ENCODE results near the gene NOC2L. TPM values are rescaled to one million over a fixed set of nuclear protein-coding genes. Genes with fewer than 3 reads are reported as not detected.
"Not testable (repeated sequence)": the region's sequence is repeated elsewhere in the genome, so short reads cannot be mapped to it uniquely, and the experiment has no call there.

The NOC2L gene
- polyA plus RNA-seq, 2 donors: 60.8 to 67.4 TPM

DNA sequence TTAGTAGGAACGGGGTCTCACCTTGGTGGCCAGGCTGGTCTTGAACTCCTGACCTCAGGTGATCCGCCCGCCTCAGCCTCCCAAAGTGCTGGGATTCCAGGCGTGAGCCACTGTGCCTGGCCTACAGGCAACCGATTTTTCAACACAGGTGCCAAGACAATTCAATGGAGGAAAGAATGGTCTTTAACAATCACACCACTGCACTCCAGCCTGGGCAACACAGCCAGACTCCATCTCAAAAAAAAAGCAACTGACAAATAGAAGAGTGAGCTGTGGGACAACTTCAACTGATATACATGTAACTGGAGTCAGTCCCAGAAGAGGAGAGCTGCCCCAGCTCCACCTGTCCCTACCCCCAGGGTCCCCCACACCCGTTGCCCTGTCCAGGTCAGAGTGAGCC lies 35.5 kb upstream of the NOC2L start:
- whole genome bisulfite sequencing, 2 donors: 85 to 87% methylated on average over 6 of the region's 6 CpGs
- not testable (repeated sequence) for H3K36me3 ChIP-seq (ENCODE audit: control insufficient read depth in 2 of 2, insufficient read depth in 2 of 2, low read length in 1 of 2)

GRCh38 chr1:993379-993995 lies 34.4 kb upstream of the NOC2L start:
- Histone ChIP-seq H3K4me3 (ENCODE audit: low read depth in 1 of 2, low read length in 2 of 2) (no peak overlapping the region), H3K4me1 (ENCODE audit: control insufficient read depth in 2 of 2, insufficient read depth in 2 of 2, low read length in 1 of 2) (peaks cover 4% of the 10 kb centered on the region in 2 donors), H3K27ac (ENCODE audit: low read depth in 2 of 2, low read length in 1 of 2) (no peak overlapping the region), H3K36me3 (ENCODE audit: control insufficient read depth in 2 of 2, insufficient read depth in 2 of 2, low read length in 1 of 2) (no peaks in the 10 kb centered on the region), H3K27me3 (ENCODE audit: control insufficient read depth in 1 of 2, insufficient read depth in 2 of 2, low read length in 2 of 2) (peaks cover 0 to 2% of the 10 kb centered on the region in 2 donors), H3K9me3 (ENCODE audit: control insufficient read depth in 2 of 2, insufficient read depth in 1 of 2, low read depth in 1 of 2, low read length in 1 of 2) (no peaks in the 10 kb centered on the region)
- 79 to 82% methylated on average over 15 of the region's 15 CpGs for WGBS, 2 donors

More for the DNA sequence above, 35.5 kb upstream of the NOC2L start:
- not testable (repeated sequence) for H3K27ac ChIP-seq (ENCODE audit: low read depth in 2 of 2, low read length in 1 of 2); H3K9me3 ChIP-seq (ENCODE audit: control insufficient read depth in 2 of 2, insufficient read depth in 1 of 2, low read depth in 1 of 2, low read length in 1 of 2); H3K27me3 ChIP-seq (ENCODE audit: control insufficient read depth in 1 of 2, insufficient read depth in 2 of 2, low read length in 2 of 2); H3K4me1 ChIP-seq (ENCODE audit: control insufficient read depth in 2 of 2, insufficient read depth in 2 of 2, low read length in 1 of 2); H3K4me3 ChIP-seq (ENCODE audit: low read depth in 1 of 2, low read length in 2 of 2)

- H3K4me1 ChIP-seq (ENCODE audit: control insufficient read depth in 2 of 2, insufficient read depth in 2 of 2, low read length in 1 of 2): no peaks in the 10 kb centered on the region
- H3K27ac ChIP-seq (ENCODE audit: low read depth in 2 of 2, low read length in 1 of 2): no peak overlapping the region
- no peaks in the 10 kb centered on the region for H3K36me3 ChIP-seq (ENCODE audit: control insufficient read depth in 2 of 2, insufficient read depth in 2 of 2, low read length in 1 of 2)
- WGBS, 2 donors: 85 to 86% methylated on average over 7 of the region's 7 CpGs
- H3K27me3 ChIP-seq (ENCODE audit: control insufficient read depth in 1 of 2, insufficient read depth in 2 of 2, low read length in 2 of 2): no peaks in the 10 kb centered on the region
- H3K4me3 ChIP-seq (ENCODE audit: low read depth in 1 of 2, low read length in 2 of 2): no peak overlapping the region
- no peaks in the 10 kb centered on the region for H3K9me3 ChIP-seq (ENCODE audit: control insufficient read depth in 2 of 2, insufficient read depth in 1 of 2, low read depth in 1 of 2, low read length in 1 of 2)
Measured at GRCh38 chr1:992362-992761, 33.3 kb upstream of the NOC2L start.

DNA sequence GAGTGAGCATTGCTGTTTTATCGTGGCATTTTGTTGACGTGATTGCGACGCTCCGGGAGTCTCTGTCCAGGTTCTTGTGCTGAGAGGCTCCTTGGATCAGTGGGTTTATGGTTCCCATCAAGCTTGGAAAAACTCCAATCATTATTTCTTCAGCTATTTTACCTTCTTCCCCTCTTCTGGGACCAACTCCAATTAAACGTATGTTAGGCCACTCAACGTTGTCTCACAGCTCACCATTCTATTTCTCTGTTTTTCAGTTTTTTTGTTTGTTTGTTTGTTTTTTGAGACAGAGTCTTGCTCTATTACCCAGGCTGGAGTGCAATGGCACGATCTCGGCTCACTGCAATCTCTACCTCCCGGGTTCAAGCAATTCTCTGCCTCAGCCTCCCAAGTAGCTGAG lies 32.8 kb upstream of the NOC2L start:
- Histone ChIP-seq H3K27ac (ENCODE audit: low read depth in 2 of 2, low read length in 1 of 2) (no peak overlapping the region), H3K36me3 (ENCODE audit: control insufficient read depth in 2 of 2, insufficient read depth in 2 of 2, low read length in 1 of 2) (no peaks in the 10 kb centered on the region), H3K4me1 (ENCODE audit: control insufficient read depth in 2 of 2, insufficient read depth in 2 of 2, low read length in 1 of 2) (no peaks in the 10 kb centered on the region), H3K9me3 (ENCODE audit: control insufficient read depth in 2 of 2, insufficient read depth in 1 of 2, low read depth in 1 of 2, low read length in 1 of 2) (no peaks in the 10 kb centered on the region), H3K4me3 (ENCODE audit: low read depth in 1 of 2, low read length in 2 of 2) (no peak overlapping the region), H3K27me3 (ENCODE audit: control insufficient read depth in 1 of 2, insufficient read depth in 2 of 2, low read length in 2 of 2) (no peaks in the 10 kb centered on the region)
- whole genome bisulfite sequencing, 2 donors: 95 to 96% methylated on average over 10 of the region's 10 CpGs

- H3K4me1 ChIP-seq (ENCODE audit: control insufficient read depth in 2 of 2, insufficient read depth in 2 of 2, low read length in 1 of 2): not testable (repeated sequence)
- 82 to 97% methylated on average over 6 of the region's 6 CpGs for WGBS, 2 donors
Measured at GRCh38 chr1:991275-991674, 32.2 kb upstream of the NOC2L start.

DNA sequence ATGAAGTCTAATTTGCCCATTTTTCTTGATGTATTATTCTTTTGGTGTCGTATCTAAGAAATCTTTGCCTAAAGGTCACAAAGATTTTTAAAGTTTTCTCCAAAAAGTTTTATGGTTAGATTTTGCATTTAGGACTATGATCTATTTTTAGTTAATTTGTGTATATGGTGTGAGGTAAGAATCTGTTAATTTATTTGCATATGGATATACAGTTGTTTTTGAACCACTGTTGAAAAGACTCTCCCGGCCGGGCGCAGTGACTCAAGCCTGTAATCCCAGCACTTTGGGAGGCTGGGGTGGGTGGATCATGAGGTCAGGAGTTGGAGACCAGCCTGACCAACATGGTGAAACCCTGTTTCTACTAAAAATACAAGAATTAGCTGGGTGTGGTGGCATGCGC lies 29.0 kb upstream of the NOC2L start:
- H3K36me3 ChIP-seq (ENCODE audit: control insufficient read depth in 2 of 2, insufficient read depth in 2 of 2, low read length in 1 of 2); H3K4me3 ChIP-seq (ENCODE audit: low read depth in 1 of 2, low read length in 2 of 2); H3K27me3 ChIP-seq (ENCODE audit: control insufficient read depth in 1 of 2, insufficient read depth in 2 of 2, low read length in 2 of 2); H3K27ac ChIP-seq (ENCODE audit: low read depth in 2 of 2, low read length in 1 of 2); H3K4me1 ChIP-seq (ENCODE audit: control insufficient read depth in 2 of 2, insufficient read depth in 2 of 2, low read length in 1 of 2); H3K9me3 ChIP-seq (ENCODE audit: control insufficient read depth in 2 of 2, insufficient read depth in 1 of 2, low read depth in 1 of 2, low read length in 1 of 2): not testable (repeated sequence)
- WGBS, 2 donors: 81 to 86% methylated on average over 5 of the region's 5 CpGs

More at GRCh38 chr1:991275-991674, 32.2 kb upstream of the NOC2L start:
- not testable (repeated sequence) for H3K27ac ChIP-seq (ENCODE audit: low read depth in 2 of 2, low read length in 1 of 2); H3K9me3 ChIP-seq (ENCODE audit: control insufficient read depth in 2 of 2, insufficient read depth in 1 of 2, low read depth in 1 of 2, low read length in 1 of 2); H3K4me3 ChIP-seq (ENCODE audit: low read depth in 1 of 2, low read length in 2 of 2); H3K27me3 ChIP-seq (ENCODE audit: control insufficient read depth in 1 of 2, insufficient read depth in 2 of 2, low read length in 2 of 2); H3K36me3 ChIP-seq (ENCODE audit: control insufficient read depth in 2 of 2, insufficient read depth in 2 of 2, low read length in 1 of 2)

GRCh38 chr1:985126-985525 lies 26.1 kb upstream of the NOC2L start:
- H3K36me3 ChIP-seq (ENCODE audit: control insufficient read depth in 2 of 2, insufficient read depth in 2 of 2, low read length in 1 of 2): no peaks in the 10 kb centered on the region
- WGBS, 2 donors: 74 to 80% methylated on average over 12 to 13 of the region's 13 CpGs
- peaks cover 0 to 4% of the 10 kb centered on the region in 2 donors for H3K9me3 ChIP-seq (ENCODE audit: control insufficient read depth in 2 of 2, insufficient read depth in 1 of 2, low read depth in 1 of 2, low read length in 1 of 2)
- H3K4me1 ChIP-seq (ENCODE audit: control insufficient read depth in 2 of 2, insufficient read depth in 2 of 2, low read length in 1 of 2): no peaks in the 10 kb centered on the region
- no peak overlapping the region for H3K4me3 ChIP-seq (ENCODE audit: low read depth in 1 of 2, low read length in 2 of 2)
- no peak overlapping the region for H3K27ac ChIP-seq (ENCODE audit: low read depth in 2 of 2, low read length in 1 of 2)
- peaks cover 0 to 2% of the 10 kb centered on the region in 2 donors for H3K27me3 ChIP-seq (ENCODE audit: control insufficient read depth in 1 of 2, insufficient read depth in 2 of 2, low read length in 2 of 2)

- no peaks in the 10 kb centered on the region for H3K4me1 ChIP-seq (ENCODE audit: control insufficient read depth in 2 of 2, insufficient read depth in 2 of 2, low read length in 1 of 2)
- peaks cover 0 to 2% of the 10 kb centered on the region in 2 donors for H3K27me3 ChIP-seq (ENCODE audit: control insufficient read depth in 1 of 2, insufficient read depth in 2 of 2, low read length in 2 of 2)
- WGBS, 2 donors: 49 to 58% methylated on average over 12 of the region's 12 CpGs
- no peak overlapping the region for H3K4me3 ChIP-seq (ENCODE audit: low read depth in 1 of 2, low read length in 2 of 2)
- no peak overlapping the region for H3K27ac ChIP-seq (ENCODE audit: low read depth in 2 of 2, low read length in 1 of 2)
- H3K36me3 ChIP-seq (ENCODE audit: control insufficient read depth in 2 of 2, insufficient read depth in 2 of 2, low read length in 1 of 2): no peaks in the 10 kb centered on the region
- peaks cover 0 to 4% of the 10 kb centered on the region in 2 donors for H3K9me3 ChIP-seq (ENCODE audit: control insufficient read depth in 2 of 2, insufficient read depth in 1 of 2, low read depth in 1 of 2, low read length in 1 of 2)
Measured at GRCh38 chr1:984476-984814, 25.4 kb upstream of the NOC2L start.

DNA sequence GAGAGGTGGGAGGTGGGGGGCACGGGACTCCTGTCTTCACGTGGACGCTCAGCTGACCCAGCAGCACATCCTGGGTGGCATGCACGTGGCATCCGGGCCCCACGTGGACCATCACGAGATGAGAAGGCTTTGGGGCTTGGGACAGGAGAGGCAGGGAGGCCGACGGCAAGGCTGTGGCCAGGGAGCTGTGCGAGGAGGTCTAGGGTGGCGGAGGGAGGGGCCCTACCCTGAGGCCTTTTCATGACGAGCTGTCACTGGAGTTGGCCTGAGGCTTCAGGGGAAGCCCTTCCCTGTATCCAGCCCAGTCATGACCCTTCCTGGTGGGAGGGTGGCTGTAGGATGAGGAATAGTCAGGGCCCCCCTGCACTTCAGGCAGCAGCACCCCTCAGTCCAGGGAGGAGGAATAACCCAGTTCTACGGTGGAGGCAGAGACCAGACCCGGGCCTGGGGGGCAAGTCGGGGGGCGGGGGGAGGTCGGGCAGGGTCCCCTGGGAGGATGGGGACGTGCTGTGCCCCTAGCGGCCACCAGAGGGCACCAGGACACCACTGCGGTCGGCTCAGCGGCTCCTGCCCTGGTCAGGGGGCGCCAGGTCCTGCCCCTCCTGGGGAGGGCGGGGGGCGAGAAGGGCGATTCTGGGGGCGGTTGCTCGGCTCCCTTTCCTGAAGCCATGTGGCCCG lies 24.9 kb upstream of the NOC2L start:
- H3K4me3 ChIP-seq (ENCODE audit: low read depth in 1 of 2, low read length in 2 of 2): no peak overlapping the region
- H3K36me3 ChIP-seq (ENCODE audit: control insufficient read depth in 2 of 2, insufficient read depth in 2 of 2, low read length in 1 of 2): no peaks in the 10 kb centered on the region
- H3K9me3 ChIP-seq (ENCODE audit: control insufficient read depth in 2 of 2, insufficient read depth in 1 of 2, low read depth in 1 of 2, low read length in 1 of 2): peaks cover 0 to 4% of the 10 kb centered on the region in 2 donors
- WGBS, 2 donors: 15 to 21% methylated on average over 23 to 29 of the region's 29 CpGs
- peaks cover 0 to 2% of the 10 kb centered on the region in 2 donors for H3K27me3 ChIP-seq (ENCODE audit: control insufficient read depth in 1 of 2, insufficient read depth in 2 of 2, low read length in 2 of 2)
- no peaks in the 10 kb centered on the region for H3K4me1 ChIP-seq (ENCODE audit: control insufficient read depth in 2 of 2, insufficient read depth in 2 of 2, low read length in 1 of 2)
- H3K27ac ChIP-seq (ENCODE audit: low read depth in 2 of 2, low read length in 1 of 2): no peak overlapping the region
